Measurements from ENCODE around the gene TMEM164.

DNA sequence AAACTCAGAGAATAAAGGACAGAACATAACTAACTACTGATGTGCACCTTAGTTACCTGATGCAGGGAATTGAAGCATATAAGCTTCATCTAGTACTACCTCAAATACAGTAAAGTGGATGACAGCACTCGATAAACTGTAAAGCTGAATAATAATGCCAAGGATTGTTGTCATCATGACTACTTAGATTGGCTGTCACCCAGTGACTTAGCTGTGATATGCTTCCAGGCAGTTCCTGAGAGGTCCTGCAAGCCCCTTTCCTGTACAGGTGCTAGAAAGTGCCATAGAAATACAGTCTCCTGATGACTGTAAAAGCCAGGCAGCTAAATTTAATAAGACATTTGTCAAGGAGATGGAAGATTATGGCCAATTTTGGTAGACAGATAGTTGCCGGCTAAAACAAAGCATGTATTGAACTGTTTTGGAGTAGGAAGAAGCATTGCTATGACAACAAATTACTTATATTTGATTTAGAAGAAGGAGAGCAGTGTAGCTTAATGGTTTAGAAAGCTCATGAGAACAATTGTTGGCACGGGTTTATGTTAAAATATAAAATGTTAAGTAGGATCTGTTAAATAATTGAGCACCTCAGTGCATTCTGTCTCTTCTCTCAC is 29.7 kb downstream of the TMEM164 start:
- TF ChIP-seq, protein P1, sequence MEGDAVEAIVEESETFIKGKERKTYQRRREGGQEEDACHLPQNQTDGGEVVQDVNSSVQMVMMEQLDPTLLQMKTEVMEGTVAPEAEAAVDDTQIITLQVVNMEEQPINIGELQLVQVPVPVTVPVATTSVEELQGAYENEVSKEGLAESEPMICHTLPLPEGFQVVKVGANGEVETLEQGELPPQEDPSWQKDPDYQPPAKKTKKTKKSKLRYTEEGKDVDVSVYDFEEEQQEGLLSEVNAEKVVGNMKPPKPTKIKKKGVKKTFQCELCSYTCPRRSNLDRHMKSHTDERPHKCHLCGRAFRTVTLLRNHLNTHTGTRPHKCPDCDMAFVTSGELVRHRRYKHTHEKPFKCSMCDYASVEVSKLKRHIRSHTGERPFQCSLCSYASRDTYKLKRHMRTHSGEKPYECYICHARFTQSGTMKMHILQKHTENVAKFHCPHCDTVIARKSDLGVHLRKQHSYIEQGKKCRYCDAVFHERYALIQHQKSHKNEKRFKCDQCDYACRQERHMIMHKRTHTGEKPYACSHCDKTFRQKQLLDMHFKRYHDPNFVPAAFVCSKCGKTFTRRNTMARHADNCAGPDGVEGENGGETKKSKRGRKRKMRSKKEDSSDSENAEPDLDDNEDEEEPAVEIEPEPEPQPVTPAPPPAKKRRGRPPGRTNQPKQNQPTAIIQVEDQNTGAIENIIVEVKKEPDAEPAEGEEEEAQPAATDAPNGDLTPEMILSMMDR (IDR thresholded peaks at IDR 0.05) = no peak
- TF ChIP-seq POLR2A (IDR thresholded peaks at IDR 0.05) (no peak), EP300 (IDR thresholded peaks at IDR 0.05) (no peak)
